Stimulated activated CD4-positive, alpha-beta T cell treated with anti-CD3 and anti-CD28 coated beads, Interleukin-15, amount 100 ng/mL, for 24 hours (primary cell): Measurements from ENCODE around the gene SERGEF.

Experiments
- DNase-seq: peaks from one replicate; pipeline ENCODE4 v3.0.0-alpha.2; 2020

SERGEF gene

DNA sequence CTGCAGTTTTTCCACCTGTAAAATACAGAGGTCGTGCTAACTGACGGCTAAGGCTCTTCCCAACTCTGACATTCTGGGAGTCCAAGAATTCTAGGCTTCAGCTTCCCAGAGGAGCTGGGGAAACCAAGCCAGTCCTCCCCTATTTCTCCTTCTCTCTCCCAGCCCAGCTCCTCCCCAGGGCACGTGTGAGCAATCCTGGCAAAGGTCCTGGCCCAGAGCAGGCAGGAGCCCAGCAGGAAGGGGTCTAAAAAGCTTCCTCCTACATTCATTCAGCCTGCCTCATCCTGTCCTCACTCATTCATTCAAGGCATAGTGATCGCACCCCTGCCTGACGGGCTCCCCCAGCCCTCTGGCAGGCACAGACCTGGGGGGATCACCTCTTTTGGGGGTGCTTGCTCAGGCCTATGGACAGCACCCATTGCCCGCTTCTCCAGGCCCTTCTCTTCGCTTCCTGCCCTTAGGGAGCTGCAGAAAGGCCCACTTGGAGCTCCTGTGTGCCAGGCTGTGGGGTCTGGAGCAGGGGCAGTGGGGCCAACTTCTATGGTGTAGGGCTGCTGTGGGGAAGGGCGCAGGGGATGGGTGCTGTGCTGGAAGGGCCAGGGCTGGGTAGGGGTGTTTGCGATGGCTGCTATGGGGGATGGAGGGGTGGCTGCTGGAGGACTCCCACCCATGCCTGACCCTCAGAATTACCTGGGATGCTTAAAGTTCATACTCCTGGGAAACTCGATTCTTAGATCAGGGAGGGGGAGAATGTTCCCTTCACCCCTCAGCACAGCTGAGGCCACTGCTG is 268.5 kb downstream of the SERGEF start:
- DNase-seq: no peak

DNA sequence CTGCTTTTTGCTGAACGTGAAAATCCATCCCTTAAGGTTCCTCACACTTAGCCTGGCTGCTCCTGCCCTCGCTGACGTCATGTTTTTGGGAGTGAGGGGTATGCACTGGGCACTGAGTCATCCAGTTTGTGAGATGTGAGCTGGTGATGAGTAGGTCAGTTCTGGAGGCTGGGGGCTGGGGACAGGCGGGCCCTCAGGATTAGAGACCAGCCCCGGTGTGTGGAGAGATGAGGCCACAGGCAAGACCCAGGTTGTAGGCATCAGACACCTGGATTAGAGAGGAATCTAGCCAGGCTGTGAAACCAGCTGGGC is 269.1 kb downstream of the SERGEF start:
- DNase-seq: no peak

DNA sequence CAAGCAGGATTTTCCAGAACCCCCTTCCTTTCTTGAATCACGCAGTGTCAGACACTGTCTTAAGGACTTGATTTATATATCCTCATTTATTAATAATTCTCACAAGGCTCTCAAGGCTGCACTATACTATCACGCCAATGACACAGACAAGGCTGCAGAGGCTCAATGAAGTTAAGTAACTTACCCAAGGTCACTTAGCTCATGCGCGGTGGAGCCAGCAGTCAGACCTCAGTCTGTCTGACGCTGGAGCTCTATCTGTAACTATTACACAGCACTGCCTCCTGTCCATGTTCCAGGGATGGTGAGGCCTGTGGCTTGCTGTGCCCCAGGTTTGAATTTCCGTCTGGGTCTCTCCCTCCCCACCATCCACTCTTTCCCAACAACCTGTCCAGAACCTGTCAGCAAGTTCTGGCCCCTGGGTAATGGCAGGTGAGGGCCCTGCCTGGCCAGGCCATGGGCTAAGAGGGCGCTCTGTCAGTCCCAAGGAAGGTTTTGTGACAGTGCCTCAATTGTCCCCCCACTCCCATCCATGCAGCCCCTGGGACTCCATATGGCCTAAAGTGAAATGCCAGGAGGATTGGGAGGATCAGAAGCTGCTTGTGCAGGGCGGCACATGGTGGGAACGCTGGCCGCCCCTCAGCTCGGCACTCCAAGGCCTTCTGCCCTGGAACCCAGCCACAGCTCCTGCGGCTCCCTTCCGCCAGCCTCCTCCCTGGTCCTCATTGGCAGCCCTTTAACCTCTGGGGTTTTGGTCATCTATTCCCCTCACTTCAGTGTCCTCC is 269.6 kb downstream of the SERGEF start:
- DNase-seq: no peak

DNA sequence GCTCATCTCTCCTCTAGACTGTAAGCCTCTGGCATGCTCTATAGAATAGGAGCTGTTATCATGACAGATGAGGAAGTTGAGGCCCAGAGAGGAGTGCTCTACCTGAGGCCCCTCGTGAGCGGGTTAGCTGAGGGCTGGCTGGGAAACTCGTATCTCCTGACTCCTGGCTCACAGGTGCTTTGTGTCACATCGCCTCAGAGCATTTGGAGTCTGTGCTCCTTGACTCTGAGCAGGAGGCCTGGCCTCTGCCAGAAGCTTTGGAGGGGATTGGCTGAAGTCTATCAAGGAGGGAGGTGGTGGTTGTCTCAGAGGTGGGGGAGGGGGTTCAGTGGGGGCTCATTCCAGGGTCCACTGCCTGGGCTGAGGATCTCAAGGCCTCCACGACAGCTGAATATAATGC is 270.8 kb downstream of the SERGEF start:
- no peak for DNase-seq

DNA sequence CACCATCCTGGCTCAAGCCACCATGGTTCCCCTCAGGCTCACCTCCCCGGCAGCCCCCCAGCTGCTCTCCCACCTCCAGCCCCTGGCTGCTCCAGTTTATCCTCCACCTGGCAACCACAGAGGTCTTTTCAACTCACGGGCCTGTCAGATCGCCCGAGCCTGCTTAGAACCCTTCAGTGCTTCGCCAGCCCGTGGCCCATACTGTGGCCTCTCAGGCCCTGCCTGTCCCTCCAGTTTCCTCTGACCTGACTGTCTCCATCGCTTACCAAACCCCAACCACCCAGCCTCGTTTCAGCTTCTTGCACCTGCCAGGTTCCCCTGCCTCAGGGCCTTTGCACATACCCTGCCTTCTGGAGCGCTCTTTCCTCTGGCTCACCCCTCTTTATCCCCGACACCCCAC is 271.4 kb downstream of the SERGEF start:
- no peak for DNase-seq

DNA sequence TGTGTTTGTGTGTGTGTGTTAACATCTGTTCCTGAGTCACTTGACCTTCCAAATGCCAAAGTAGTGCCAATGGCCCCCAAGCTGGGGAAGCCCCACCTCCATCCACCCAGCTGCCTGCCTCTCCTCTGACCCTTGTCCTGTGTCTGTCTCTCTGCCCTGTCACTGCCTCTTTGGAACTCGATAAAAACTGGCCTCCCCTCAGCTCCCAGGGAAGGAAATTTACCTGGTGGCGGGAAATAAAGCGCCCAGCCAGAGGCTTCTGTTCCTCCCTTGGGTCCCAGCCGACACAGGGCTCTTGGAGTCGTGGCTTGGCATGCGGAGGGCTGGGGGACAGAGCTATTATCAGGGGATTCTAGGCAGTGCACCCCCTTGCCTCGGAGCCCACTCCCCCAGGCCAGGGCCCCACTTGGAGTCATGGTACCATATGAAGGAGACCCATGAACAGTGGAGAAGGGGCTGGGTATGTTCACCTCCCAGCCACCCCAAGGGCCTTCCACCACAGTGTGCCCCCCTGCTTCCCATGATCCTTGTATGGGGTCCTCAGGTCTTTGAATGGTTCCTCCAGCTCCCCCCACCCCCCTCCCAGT is 272.1 kb downstream of the SERGEF start:
- DNase-seq: no peak

DNA sequence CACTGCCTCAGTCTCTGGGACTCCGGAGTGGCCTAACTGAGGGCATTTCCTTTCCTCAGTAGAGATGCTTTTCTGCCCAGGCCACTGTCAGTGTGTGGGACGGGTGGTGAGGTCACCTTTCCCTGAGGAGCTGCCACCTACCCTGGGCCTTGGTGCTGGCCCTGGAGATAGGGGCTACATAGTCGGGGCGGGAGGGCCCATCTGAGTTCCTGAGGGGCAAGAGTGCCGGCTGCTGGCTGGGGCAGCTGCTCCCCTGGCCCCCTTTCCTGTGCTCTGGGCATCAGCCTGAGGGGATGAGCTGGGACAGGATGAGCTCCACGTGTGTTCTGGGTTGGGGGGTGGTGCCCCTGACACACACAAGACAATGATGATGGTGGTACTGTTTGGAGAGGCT is 272.9 kb downstream of the SERGEF start:
- no peak for DNase-seq

DNA sequence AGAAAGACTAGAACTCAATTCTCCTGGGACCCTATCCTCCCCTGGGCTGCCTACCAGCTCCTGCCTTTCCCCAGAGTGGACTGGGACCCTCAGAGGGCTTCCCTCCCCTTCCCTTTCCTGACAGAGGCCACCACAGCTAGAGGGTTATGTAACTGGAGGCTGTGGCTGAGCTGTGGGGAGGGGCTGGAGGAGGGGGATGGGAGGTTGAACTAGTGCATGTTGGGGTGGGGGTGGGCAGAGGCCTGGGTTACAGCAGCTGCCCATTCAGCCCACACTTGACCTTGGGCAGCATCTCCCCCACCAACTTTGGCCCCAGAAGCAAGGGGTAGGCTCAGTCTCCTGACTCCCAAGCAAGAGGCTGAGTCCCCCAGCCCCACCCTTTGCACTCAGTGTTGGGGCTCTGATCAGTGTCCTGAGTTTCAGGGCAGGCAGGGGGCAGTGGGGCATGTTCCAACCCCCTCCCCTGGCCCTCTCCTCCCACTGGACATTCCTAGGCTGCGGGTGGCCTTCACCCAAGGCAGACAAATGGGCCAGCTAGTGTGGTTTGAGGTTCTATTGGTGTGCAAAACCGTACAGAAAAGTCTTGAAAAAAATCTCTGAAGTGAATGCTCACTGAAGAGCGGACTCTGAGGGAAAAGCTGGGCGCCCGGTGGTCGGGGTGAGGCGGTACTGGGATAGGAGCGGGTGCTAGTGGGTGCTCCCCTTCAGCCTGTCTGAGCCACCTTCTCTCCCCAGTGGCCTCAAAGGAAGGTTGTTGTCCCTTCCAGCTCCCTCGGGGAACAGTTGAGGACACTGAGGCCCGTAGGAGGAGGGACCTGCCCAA is 274.5 kb downstream of the SERGEF start:
- no peak for DNase-seq
